Endothelial cell (in vitro differentiated cells): ENCODE data around the gene NUTM2A. TPM values are rescaled to one million over a fixed set of nuclear protein-coding genes. Genes with fewer than 3 reads are reported as not detected.
"Not testable (repeated sequence)": the region's sequence is repeated elsewhere in the genome, so short reads cannot be mapped to it uniquely, and the experiment has no call there.

Experiments
- DNase-seq: peaks from one replicate; pipeline ENCODE4 v3.0.0; 2021; ENCODE audit warnings: low spot score
- H3K27ac Mint-ChIP-seq: one replicate; pipeline ENCODE4 v1.8.0; 2021; ENCODE audit warnings: mixed read lengths, inconsistent platforms; ENCODE audit not compliant: unreplicated experiment
- H3K27me3 Mint-ChIP-seq: one replicate; pipeline ENCODE4 v1.8.0; 2021; ENCODE audit warnings: mild to moderate bottlenecking, moderate library complexity, mixed read lengths, inconsistent platforms; ENCODE audit not compliant: unreplicated experiment
- H3K36me3 Mint-ChIP-seq: one replicate; pipeline ENCODE4 v1.8.0; 2021; ENCODE audit warnings: mild to moderate bottlenecking, low read depth, mixed read lengths, inconsistent platforms; ENCODE audit not compliant: unreplicated experiment
- H3K4me1 Mint-ChIP-seq: one replicate; pipeline ENCODE4 v1.8.0; 2021; ENCODE audit warnings: mild to moderate bottlenecking, mixed read lengths, inconsistent platforms; ENCODE audit not compliant: unreplicated experiment
- H3K4me3 Mint-ChIP-seq: one replicate; pipeline ENCODE4 v1.8.0; 2021; ENCODE audit warnings: mild to moderate bottlenecking, mixed read lengths, inconsistent platforms; ENCODE audit not compliant: unreplicated experiment
- H3K9me3 Mint-ChIP-seq: one replicate; pipeline ENCODE4 v1.8.0; 2021; ENCODE audit warnings: mixed read lengths, inconsistent platforms; ENCODE audit not compliant: unreplicated experiment
- long read RNA-seq: library from polyadenylated mRNA; unstranded; transcript quantifications from one replicate; pipeline ENCODE4 v2.0.0, GENCODE V29; 2020; ENCODE audit not compliant: unreplicated experiment
- total RNA-seq: library from RNA; stranded (reverse); fragmentation: NEBNext Ultra II Directional; extraction: Animal tissue kit (Norgen Biotek cat#: 25700); gene quantifications from one replicate; pipeline ENCODE4 v1.2.1, GENCODE V29; 2021; ENCODE audit not compliant: unreplicated experiment

The NUTM2A gene, protein sequence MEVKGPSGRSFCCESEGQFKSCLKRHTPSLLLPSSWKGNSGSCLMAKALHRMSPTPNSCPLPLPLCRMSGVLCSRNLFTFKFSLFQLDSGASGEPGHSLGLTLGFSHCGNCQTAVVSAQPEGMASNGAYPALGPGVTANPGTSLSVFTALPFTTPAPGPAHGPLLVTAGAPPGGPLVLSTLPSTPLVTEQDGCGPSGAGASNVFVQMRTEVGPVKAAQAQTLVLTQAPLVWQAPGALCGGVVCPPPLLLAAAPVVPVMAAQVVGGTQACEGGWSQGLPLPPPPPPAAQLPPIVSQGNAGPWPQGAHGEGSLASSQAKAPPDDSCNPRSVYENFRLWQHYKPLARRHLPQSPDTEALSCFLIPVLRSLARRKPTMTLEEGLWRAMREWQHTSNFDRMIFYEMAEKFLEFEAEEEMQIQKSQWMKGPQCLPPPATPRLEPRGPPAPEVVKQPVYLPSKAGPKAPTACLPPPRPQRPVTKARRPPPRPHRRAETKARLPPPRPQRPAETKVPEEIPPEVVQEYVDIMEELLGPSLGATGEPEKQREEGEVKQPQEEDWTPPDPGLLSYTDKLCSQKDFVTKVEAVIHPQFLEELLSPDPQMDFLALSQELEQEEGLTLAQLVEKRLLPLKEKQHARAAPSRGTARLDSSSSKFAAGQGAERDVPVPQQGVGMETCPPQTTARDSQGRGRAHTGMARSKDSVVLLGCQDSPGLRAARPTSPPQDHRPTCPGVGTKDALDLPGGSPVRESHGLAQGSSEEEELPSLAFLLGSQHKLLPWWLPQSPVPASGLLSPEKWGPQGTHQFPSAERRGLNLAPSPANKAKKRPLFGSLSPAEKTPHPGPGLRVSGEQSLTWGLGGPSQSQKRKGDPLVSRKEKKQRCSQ
- 2.6 TPM for total RNA-seq
- long read RNA-seq = 0 reads

DNA sequence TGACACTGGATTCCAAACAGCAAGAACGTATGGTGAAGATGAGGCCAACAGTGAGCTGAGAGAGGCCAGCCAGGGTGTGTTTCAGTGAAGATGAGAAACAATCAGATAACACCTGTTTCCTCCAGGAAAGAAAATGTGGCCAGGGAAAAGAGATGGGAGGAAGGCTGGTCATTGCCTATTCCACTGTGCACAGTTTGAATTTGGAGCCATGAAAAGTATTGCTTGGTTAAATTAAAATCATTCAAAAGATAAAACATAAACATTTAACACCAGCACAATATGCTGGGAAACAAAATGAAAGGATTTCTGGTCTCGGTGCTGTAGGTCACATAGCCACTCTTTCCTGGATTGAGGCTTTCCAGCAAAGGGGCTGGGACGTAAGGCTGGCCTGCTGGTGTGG is at the start of gene NUTM2A:
NUTM2A (plus strand) TSS at position 301 of the 400 bp plus-strand sequence. CDS start 383 bp downstream, outside the sequence.
- H3K36me3 Mint-ChIP-seq, H3K4me1 Mint-ChIP-seq, DNase-seq, H3K9me3 Mint-ChIP-seq, H3K27me3 Mint-ChIP-seq, H3K4me3 Mint-ChIP-seq, H3K27ac Mint-ChIP-seq: not testable (repeated sequence)

DNA sequence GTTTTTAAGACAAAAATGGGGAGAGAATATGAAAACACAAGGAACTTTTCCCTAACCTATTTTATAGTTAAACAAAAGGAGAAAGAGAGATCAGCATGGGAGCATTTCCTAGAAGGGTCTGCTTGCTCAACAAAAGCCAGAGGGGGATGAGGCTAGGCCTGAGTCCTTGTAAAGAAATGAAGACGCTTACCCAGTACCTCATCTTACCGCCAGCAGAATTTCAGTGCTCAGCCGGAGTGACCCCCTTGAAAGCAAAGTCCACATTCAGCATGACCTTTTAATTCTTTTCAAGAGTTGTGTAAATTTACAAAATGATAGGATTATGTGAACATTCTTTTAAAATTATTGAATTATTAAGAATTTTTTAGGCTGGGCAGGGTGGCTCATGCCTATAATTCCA is 47.7 kb upstream of the NUTM2A start:
- not testable (repeated sequence) for H3K4me3 Mint-ChIP-seq, H3K27me3 Mint-ChIP-seq, H3K27ac Mint-ChIP-seq, H3K9me3 Mint-ChIP-seq, H3K36me3 Mint-ChIP-seq, H3K4me1 Mint-ChIP-seq, DNase-seq

DNA sequence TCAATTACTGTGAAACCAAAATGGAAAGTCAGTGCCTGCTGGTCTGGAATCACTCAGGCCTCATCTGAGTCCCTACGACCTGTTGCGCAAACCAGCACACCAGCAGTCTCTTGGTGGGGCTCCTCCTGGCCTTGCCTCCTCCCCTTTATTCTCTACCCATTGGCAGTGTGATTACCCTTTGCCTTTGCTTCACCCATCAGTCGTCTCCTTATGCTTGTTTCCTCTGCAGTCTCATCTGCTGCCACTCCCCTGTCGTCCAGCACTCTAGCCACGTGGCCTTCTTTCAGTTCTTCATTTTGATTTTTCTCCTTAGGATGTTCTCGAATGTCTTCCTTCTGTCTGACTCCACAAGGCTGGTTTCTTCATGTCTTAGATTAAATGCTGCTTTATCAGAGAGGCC is 40.8 kb upstream of the NUTM2A start:
- H3K4me3 Mint-ChIP-seq, H3K27me3 Mint-ChIP-seq, DNase-seq, H3K27ac Mint-ChIP-seq, H3K36me3 Mint-ChIP-seq, H3K9me3 Mint-ChIP-seq, H3K4me1 Mint-ChIP-seq: not testable (repeated sequence)

DNA sequence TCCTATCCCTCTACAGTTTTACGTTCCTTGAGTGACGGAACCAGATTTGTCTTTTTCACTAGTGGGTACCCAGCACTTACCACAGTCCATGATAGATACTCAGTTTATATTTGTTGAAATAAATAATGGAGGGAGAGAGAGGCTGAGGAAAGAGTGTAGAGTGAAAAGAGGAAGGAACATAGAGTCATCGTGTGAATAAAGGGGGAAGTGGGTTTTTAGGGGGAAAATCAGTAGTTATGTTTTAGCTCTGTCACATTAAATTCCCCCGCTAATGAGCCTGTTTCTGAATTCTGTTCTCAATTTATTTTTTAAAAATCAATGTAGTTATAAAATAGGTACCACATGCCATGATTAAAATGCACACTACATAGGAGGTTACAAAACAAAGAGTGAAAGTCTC is 39.2 kb upstream of the NUTM2A start:
- not testable (repeated sequence) for H3K27me3 Mint-ChIP-seq, DNase-seq, H3K27ac Mint-ChIP-seq, H3K4me3 Mint-ChIP-seq, H3K9me3 Mint-ChIP-seq, H3K4me1 Mint-ChIP-seq, H3K36me3 Mint-ChIP-seq

DNA sequence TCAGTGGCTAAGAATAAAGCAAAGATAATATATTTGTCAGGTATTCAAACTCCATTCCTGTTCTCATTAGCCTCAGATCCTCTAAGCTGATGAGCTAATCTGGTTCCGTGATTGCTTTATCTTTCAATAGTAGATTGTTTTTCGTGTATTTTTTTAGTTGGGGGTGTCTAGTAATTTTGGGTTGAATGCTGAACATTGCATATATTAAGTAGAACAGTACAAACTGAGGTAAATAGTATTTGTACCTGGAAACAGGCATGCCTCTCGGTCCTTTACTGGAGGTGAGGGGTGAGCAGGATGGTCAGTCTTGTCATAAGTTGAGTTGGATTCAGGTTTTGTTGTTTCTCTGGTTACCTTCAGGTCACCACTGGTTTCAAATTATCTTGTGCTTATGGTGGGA is 37.7 kb upstream of the NUTM2A start:
- not testable (repeated sequence) for H3K9me3 Mint-ChIP-seq, H3K27ac Mint-ChIP-seq, H3K4me3 Mint-ChIP-seq, H3K36me3 Mint-ChIP-seq, DNase-seq, H3K27me3 Mint-ChIP-seq, H3K4me1 Mint-ChIP-seq

DNA sequence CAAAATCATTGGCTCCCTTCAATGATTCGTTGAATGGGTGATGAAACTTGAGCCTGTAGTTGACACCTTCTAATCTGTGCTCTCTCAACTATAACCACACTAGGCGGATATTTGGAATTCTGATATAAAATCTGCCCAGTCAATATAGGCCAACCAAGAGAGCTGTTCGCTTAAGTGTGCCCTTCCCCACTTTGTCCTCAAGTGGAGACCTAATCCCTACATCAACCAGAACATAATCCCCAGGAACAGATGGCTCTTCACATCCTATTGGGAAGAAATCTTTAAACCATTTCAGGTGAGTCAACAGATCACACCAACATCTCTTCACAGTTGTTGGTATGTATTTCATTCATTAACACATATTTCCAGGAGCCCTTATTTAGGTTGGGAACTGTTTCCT is 33.4 kb upstream of the NUTM2A start:
- not testable (repeated sequence) for H3K27ac Mint-ChIP-seq, DNase-seq, H3K9me3 Mint-ChIP-seq, H3K4me1 Mint-ChIP-seq, H3K4me3 Mint-ChIP-seq, H3K36me3 Mint-ChIP-seq, H3K27me3 Mint-ChIP-seq

DNA sequence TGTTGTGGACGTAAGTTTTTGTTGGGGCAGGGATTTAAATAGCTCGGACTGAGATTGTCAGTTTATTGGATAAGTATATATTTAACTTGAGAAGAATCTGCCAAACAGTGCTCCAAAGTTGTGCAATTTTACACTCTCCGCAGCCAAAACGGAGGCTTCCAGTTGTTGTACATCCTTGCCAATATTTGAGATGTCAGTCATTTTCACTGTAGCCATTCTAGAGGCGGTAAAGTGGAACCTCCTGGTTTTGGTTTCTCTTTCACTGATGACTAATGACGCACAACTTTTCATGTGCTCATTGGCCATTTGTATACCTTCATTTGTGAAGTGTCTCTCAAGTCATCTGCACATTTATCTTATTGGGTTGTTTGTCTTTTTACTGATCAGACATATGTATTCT is 24.3 kb upstream of the NUTM2A start:
- H3K27ac Mint-ChIP-seq, H3K27me3 Mint-ChIP-seq, DNase-seq, H3K4me1 Mint-ChIP-seq, H3K9me3 Mint-ChIP-seq, H3K4me3 Mint-ChIP-seq, H3K36me3 Mint-ChIP-seq: not testable (repeated sequence)

DNA sequence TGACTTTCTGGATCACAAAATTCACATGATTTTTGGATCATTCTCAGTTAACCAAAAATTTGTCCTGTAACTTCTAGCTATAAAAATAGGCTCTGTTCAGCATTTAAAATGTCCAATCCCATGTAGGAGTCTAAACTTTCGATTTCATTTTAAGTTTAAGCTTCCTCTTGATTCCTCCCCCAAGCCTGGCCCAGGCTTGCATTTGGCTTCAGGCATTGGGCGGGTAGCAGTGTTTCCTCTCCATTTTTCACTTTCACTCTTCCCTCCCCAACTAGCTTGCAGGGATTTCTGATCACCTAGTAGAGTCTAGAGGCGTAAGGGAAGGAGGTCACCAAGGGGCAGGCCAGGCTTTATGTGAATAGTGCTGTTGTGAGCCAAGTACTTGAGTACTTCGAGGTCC is 20.4 kb upstream of the NUTM2A start:
- not testable (repeated sequence) for H3K27me3 Mint-ChIP-seq, H3K36me3 Mint-ChIP-seq, H3K9me3 Mint-ChIP-seq, DNase-seq, H3K27ac Mint-ChIP-seq, H3K4me3 Mint-ChIP-seq
- peaks cover 11% of the 10 kb centered on the region for H3K4me1 Mint-ChIP-seq

DNA sequence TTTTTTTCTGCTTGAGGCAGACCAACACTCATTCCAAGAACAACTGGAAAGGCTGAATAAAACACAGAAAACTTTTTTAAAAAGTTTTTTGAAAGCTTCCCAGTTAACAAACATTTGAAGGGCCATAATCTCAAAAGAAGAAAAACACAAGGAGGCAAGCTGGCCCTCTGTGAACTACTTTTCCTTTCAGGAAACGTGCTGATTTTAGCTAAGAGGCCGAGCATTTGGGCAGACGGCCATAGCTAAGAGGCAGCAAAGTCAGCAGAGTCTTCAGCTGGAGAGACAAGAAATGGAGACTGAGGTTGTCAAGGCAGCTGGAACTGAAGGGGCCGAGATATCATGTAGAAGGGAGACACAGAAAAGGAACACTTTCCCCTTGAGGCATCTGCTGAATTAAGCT is 18.3 kb upstream of the NUTM2A start:
- DNase-seq, H3K27ac Mint-ChIP-seq, H3K9me3 Mint-ChIP-seq, H3K4me3 Mint-ChIP-seq, H3K27me3 Mint-ChIP-seq, H3K36me3 Mint-ChIP-seq: not testable (repeated sequence)
- H3K4me1 Mint-ChIP-seq = peaks cover 11% of the 10 kb centered on the region

DNA sequence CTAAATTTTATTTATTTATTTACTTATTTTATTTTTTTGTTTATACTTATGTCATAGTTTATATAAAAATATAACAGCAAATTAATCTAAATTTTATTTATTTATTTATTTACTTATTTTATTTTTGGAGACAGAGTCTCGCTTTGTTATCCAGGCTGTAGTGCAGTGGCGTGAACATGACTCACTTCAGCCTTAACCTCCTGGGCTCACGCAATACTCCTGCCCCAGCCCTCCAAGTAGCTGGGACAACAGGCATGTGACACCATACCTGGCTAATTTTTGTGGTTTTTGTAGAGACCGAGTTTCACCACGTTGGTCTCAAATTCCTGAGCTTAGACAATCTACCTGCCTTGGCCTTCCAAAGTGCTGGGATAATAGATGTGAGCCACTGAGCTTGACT is 14.9 kb upstream of the NUTM2A start:
- not testable (repeated sequence) for H3K27me3 Mint-ChIP-seq, H3K9me3 Mint-ChIP-seq

DNA sequence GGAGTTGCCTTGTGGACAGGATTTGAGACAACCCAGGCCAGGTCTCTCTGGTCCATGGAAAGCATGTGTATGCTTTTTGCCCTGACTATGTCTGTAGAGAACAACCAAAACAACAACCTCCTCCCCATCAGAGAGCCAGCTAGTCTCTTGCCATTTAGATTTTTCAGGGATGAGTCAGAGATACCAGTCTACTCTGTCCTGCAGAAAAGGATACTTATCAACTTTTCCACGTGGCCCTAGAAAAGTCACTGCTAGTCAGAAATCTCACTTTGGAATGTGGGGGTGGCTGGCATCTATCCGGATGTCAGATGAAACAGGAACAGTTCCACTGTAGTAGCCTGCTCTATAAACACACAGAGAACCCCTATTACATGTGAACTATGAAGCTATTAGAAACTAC is 13.4 kb upstream of the NUTM2A start:
- H3K27me3 Mint-ChIP-seq, DNase-seq, H3K9me3 Mint-ChIP-seq, H3K36me3 Mint-ChIP-seq, H3K4me3 Mint-ChIP-seq, H3K4me1 Mint-ChIP-seq, H3K27ac Mint-ChIP-seq: not testable (repeated sequence)

More for the DNA sequence above, 14.9 kb upstream of the NUTM2A start:
- H3K4me1 Mint-ChIP-seq, H3K4me3 Mint-ChIP-seq, H3K36me3 Mint-ChIP-seq, H3K27ac Mint-ChIP-seq, DNase-seq: not testable (repeated sequence)

DNA sequence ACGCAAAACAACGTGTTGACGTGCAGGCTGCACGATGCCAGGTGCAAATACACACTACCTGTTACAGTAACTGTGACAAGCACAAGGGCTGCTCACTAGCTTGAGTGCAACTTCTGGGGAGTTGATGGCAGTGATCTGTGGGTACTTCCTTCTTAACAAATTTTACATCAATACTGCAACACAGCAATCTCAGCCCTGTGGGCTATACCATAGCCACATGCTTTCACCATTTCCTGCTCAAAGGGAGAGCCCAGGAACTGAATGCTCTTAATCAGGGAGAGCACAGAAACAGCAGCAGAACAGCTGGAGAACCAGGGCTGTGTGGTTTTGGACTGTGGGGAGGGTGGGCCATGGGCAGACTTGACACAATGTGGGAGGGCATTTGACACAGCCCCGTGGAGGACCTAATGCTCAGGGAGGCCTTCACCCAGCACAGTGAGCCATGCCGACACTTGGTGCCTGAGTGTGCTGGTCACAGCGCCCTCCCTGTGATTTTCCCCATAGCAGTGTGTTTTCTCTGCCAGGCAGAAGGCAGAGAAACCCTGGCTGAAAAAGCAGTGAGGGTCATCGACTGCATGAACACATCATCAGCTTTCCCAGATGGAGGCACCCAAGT is 12.0 kb upstream of the NUTM2A start:
- not testable (repeated sequence) for H3K4me3 Mint-ChIP-seq, H3K27me3 Mint-ChIP-seq, H3K9me3 Mint-ChIP-seq, DNase-seq, H3K4me1 Mint-ChIP-seq, H3K27ac Mint-ChIP-seq, H3K36me3 Mint-ChIP-seq
